Hematopoietic multipotent progenitor cell treated with erythropoietin and hydrocortisone succinate and interleukin-3 and kit ligand, for 4 days (in vitro differentiated cells): ENCODE results near the gene KCNQ1OT1.

ENCODE experiments used
- DNase-seq: peaks from one replicate; pipeline ENCODE4 v3.0.0-alpha.2; 2015

Gene KCNQ1OT1

GRCh38 chr11:2699531-2700414 is at the start of gene KCNQ1OT1:
TSS of gene KCNQ1OT1 (minus strand) at chr11:2699994.
- peak; percentile 96 for DNase-seq

GRCh38 chr11:2748814-2749554 is 49.2 kb upstream of the KCNQ1OT1 start:
- DNase-seq = no peak

- DNase-seq = no peak
These were observed 48.4 kb upstream of the KCNQ1OT1 start for GRCh38 chr11:2748061-2748813.

- no peak for DNase-seq
These were observed 47.6 kb upstream of the KCNQ1OT1 start for GRCh38 chr11:2747248-2748027.

- DNase-seq = no peak
These were observed 46.8 kb upstream of the KCNQ1OT1 start for GRCh38 chr11:2746401-2747247.

GRCh38 chr11:2745511-2745910 is 45.7 kb upstream of the KCNQ1OT1 start:
- DNase-seq = no peak

GRCh38 chr11:2744166-2744565 is 44.4 kb upstream of the KCNQ1OT1 start:
- DNase-seq = no peak

- no peak for DNase-seq
These were observed 43.8 kb upstream of the KCNQ1OT1 start for GRCh38 chr11:2743427-2744110.

GRCh38 chr11:2742611-2743426 is 43.0 kb upstream of the KCNQ1OT1 start:
- DNase-seq = no peak

- no peak for DNase-seq
These were observed 42.4 kb upstream of the KCNQ1OT1 start for GRCh38 chr11:2742201-2742600.

- DNase-seq = peak; percentile 58
These were observed 41.8 kb upstream of the KCNQ1OT1 start for GRCh38 chr11:2741377-2742131.

GRCh38 chr11:2741006-2741376 is 41.2 kb upstream of the KCNQ1OT1 start:
- peak; percentile 28 for DNase-seq

GRCh38 chr11:2740275-2740940 is 40.6 kb upstream of the KCNQ1OT1 start:
- DNase-seq = peak; percentile 29

GRCh38 chr11:2739531-2740274 is 39.9 kb upstream of the KCNQ1OT1 start:
- no peak for DNase-seq

- DNase-seq = peak; percentile 66
These were observed 39.0 kb upstream of the KCNQ1OT1 start for GRCh38 chr11:2738551-2739431.

- DNase-seq = peak; percentile 24
These were observed 38.1 kb upstream of the KCNQ1OT1 start for GRCh38 chr11:2737866-2738265.

- no peak for DNase-seq
These were observed 37.4 kb upstream of the KCNQ1OT1 start for GRCh38 chr11:2737226-2737590.
